ENCODE data around the gene FNIP2.
"Not testable (repeated sequence)": the region's sequence is repeated elsewhere in the genome, so short reads cannot be mapped to it uniquely, and the experiment has no call there.

Gene FNIP2

DNA sequence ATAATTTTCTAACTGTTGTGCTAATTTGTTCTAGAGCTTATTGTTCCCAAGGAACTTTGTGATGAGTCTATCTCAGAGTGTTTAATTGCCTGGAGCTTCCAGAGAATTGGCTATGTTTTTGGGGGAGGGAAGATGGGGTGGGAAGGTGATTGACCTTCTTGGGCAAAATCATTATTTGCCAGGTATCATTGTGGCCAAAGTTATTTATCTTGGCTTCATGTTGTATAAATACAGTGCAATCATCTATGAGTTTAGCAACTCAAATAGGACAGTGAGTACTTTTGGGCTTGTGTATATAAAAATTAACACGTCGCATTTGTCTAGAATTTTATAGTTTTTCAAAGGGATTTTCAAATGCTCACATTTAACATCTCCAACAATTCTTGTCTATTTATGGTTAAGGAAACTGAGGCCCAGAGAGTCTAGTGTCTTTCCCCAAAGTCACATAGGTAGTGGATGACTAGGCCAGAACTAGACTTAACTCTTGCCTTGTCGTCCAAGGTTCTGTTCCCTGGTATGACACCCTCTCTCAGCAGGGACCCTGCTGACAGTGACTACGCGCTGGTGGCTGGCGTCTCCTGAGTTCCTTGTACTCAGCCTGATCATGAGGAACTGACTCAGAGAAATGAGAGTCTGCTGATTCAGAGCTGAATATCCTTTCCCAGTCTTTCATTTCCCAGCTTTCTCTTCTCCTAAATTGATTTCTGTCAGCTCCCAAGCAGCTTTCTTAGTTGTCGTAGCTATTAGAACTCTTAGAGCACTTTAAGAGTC is 27.7 kb downstream of the FNIP2 start:
- no peak for DNase-seq

DNA sequence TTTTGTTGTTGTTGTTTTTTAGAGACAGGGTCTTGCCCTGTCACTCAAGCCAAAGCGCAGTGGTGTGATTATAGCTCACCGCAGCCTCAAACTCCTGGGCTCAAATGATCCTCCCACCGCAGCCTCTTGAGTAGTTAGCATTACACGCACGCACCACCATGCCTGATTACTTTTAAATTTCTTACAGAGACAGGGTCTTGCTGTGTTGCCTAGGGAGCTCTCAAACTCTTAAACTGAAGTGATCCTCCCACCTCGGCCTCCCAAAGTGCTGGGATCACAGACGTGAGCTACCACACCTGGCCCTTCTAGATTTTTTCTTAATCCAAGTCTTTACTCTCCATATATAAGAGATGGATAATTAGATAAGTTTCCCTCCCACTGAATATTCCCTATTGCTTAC is 29.2 kb downstream of the FNIP2 start:
- DNase-seq = no peak

DNA sequence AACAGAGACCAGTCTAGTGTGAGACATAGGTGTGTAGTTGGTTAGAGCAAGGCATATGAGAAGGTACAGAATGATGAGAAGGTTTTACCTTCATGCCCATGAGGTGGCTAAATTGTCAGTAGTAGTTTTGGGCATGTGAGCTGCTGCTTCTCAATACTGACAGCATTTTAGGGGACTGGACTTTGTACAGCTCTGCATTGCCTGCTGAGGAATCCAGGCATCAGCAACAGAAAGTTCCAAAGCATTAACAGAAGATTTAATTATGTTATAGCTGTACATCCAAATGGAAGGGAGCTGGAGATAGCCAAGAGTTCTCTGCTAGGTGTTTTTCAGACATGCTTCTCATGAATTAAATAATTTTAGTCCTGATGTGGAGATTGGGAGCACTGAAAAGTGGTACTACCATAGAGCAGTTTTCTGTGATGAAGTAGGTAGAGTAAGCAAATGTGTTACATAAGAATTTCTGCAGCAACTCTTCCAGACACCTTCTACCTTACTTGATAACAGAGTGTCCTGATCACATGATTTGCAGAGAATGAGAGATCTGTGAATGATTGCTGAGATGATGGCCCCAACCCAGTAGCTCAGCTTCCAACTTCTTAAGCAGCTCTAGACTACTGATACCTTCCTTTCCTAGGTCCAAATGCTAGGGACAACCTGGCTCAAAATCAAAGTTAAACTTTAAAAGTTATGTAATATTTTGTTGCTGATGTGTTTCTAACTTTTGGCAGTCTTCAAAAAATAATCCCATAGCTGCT is 30.4 kb downstream of the FNIP2 start:
- no peak for DNase-seq

DNA sequence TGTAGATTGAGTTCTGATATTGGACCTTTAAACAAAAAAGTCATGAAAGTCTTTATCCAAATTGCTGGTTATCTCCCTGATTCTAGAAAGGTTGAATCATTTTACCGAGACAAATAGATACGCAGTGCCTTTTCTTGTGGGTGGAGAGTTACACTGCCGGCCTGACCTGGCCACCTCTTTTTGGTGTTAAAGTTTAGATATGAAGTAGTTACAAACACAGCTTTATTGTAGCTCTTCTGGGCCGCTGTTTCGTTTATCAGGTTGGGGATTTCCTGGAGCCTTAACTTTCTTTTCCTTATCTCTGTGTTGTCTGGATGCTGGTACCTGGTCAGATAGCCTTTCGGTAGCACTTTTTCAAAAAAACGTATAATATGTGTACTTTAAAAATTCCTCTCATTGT is 31.0 kb downstream of the FNIP2 start:
- no peak for DNase-seq

DNA sequence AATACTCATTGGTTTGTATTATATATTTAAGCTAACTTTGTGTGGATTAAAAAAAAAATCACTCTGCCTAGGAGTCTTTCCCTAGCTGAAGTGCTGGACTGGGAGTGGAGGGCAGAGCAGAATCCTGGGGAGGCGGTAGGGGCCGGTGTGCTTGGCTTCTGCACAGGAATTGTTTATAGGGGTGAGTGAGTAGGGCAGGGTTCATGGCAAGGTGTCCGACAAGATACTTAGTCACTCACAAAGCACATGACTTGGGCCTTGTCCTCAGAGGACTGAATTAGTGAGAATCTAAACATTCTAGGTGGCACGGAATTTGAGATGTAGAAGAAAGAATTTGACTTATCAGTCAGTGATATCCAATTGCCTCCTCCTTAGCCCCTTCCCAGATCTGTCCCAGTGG is 32.2 kb downstream of the FNIP2 start:
- no peak for DNase-seq

DNA sequence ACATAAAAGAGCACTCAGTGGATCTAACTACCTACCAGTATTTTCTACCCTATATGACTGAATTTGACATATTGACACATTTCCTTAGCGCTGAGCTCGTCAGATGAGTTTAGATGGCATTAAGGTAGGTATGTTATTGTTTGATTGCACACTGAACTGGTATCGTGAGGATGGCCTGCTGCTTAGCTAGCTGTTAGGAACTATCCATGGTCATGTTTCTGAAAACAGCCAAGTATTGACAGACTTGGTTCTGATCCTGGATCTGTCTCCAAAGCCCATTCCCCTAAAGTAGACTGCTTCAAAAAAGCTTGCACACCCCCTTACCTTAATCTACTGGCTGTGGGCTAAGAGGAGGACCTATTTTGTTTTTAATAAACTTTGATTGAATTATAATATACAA is 32.9 kb downstream of the FNIP2 start:
- DNase-seq = no peak

DNA sequence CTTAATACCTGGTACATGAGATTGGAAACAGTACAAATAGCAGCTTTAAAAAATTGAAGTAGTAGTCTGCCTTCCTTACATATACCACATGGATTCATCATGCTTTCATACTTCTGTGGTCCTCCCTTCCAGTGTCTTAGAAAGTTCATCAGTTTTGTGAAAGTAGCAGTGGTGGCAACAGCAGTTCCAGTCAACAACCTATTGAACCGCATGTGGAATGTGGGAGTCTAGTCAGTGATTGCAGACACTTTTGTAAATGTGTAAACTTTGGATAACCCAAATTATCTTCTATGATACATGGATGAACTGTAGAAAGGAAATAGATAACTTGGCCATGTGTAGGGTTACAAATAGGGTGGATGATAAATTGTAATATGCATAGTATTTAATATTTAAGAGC is 34.1 kb downstream of the FNIP2 start:
- DNase-seq = no peak

DNA sequence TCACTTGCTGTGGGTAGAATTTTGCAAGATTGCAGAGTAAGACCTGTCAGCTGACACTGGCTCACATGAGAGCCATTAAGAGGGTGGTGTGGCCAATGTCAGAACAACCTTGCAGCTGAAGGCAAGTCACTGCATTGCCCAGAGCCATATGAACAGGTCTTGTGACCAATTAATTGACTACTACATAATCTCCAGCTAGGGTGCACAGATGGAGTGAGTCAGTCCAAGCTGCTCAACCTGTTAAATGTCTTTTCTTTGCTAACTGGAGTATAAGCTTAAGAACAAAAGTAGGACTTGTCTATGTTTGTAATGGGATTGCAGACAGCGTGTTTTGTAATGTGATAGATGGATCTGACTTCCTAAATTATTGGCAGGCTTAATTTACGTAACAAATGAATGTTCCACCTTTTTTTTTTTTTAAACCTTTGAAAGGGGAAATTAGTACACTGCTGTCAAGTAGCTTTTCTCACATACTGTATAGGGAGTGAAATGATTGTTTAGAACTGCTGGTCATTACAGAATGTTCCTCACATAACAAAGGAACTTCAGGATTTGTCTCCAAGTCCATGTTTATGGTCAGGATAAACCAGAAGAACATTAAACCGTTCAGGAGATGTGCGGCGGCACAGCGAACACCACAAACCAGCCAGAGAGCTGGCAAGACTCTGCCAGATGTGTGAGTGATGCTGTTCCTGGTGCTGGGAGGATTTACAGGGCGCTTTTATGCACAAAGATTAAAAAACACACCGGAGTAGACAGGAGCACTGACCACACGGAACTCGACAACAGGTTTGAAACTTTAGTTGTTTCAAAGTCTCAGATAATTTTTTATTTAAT is 37.0 kb downstream of the FNIP2 start:
- DNase-seq = no peak

DNA sequence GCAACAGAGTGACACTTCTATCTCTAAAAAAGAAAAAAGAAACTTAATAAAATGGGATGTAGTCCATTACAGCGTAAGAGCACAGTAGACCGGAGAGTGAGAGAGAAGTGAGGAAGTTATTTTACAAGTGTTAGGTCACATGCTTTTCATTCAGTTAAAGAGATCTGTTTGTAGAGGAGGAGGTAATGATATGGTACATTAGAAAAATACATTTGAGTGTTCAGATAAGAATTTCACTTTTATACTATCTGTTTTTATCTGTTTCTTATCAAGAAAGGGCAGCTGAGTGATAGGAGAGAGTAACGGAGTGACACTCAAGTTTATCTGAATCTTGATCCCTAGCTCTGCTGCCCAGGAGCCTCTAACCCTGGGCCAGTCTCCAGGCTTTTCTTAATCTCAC is 38.9 kb downstream of the FNIP2 start:
- no peak for DNase-seq

DNA sequence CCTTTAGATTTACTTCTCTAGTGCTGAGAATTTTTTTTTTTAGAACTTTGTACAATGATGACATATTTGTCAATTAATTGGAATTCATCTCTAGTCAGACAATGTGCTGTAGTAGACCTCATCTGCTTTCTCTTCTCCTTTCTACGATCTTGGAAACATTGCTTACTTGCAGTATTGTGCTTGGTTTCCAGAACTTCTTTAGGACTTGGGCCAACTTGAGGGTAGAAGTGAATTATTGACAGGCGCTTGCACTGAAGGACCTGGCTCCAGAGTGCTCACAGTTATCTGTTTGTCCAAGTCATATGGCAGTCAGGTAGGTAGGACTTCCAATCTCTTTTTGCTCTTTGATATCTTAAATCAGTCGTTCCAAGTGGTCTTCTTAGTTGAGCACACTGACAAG is 39.6 kb downstream of the FNIP2 start:
- DNase-seq = no peak

DNA sequence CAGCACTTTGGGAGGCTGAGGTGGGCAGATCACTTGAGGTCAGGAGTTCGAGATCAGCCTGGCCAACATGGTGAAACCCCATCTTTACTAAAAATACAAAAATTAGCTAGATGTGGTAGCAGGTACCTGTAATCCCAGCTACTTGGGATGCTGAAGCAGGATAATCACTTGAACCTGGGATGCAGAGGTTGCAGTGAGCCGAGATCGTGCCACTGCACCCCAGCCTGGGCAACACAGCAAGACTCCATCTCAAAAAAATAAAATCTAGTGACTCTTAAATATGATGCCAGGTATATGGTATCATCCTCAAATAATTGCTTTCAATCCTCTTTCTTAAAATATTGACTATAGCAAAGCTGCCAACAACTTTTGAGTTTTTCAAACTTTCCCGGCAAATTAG is 40.4 kb downstream of the FNIP2 start:
- not testable (repeated sequence) for DNase-seq

DNA sequence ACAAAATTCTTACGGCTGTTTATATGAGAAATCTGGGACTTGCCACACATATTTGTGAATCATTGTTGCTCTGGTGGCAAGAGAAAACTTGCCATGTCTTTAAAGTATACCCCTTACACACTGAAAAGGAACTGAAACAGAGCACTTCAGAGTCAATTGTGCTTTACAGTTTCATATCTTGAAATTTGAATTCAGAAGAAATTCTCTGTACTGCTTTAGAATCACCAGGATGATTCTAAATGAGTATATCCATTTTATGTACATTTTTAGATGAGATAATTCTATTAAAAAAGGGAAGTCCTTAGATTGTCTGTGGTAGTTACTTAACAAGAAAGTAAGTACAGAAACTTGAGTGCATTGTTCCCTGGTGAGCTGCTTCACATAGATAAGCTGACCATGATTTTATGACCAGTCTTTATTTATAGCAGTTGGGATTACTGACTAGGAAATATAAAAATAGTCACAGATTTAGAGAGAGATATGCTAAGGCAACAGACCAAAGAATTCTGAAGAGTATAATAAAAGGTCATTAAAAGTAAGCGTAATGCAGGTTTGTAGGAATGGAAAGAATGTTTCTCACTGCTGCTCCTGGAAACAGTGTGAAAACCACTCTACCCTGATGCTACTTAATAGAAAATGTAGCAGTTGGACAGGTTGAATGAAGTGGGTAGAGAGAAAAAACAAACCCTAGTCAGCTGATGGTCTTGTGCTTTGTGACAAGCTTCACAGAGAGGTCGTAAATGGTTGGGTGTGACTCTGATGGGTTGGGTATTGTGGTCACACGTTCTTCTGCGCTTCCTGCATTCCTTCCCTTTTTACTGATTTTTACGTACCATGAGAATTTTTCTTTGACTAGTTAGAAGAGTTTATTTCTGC is 41.0 kb downstream of the FNIP2 start:
- no peak for DNase-seq

DNA sequence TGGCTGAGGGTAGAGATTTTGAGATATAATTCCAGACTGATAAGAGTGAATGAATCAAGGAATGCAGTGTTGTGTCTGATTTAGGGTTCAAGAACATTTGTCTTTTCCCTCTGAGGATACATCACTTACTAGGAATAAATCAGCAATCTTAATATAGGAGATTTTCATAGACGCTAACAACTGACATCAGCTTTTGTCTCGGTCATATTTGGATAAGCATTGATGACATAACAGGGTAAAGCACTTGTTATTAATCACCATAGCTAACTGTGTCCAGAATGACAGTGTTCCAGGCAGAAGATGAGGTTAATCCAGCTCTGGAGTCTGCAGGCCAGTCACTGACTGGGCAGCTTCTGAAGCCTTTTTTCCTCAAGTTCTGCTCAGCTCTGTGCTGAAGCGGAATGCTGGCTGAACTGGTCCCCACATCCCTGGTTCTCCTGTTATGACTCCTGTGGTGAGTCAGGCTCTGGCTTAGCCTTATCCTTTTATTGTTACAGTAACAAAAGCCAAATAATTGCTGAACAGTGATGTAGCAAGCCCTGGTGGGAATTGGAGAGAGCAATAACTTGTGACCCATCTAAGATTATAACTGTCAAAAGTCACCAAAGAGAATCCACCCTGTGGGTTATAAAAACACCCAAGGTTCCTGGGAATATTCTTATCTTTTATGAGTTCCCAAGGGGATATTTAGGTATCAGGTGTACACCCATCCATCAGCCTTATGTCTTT is 41.8 kb downstream of the FNIP2 start:
- DNase-seq = no peak

DNA sequence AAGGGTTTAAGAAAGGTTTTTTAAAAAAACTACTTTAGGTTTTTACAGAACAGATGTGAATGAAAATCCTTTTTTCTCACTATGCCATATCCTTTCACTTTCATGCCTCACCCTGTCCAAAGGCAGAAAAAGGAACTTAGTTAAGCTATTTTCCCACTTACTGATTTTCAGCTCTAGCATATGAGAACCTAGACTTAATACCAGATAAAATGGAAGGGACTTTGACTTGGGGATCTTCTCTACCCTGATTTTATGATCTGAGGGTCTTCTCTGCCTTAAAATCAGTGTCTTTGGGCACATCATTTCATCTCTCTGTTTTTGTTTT is 42.4 kb downstream of the FNIP2 start:
- no peak for DNase-seq

DNA sequence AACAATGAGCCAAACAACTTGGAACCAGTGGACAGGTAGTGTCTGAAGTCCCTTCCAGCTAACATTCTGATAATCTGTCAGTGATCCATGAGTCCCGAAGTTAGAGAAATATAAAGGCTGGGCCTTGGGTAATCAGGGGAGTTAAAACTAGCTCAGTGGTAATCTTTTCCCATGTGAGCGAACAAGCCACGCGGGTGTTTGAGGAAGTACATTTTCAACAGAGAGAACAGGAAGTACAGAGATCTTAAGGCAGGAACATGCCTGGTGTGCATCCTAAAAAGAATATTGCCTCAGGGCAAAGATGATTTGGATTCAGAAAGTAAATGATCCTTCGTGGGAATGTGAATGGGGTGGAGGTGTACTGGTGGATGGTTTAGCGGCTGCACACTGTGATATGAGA is 42.9 kb downstream of the FNIP2 start:
- DNase-seq = no peak

DNA sequence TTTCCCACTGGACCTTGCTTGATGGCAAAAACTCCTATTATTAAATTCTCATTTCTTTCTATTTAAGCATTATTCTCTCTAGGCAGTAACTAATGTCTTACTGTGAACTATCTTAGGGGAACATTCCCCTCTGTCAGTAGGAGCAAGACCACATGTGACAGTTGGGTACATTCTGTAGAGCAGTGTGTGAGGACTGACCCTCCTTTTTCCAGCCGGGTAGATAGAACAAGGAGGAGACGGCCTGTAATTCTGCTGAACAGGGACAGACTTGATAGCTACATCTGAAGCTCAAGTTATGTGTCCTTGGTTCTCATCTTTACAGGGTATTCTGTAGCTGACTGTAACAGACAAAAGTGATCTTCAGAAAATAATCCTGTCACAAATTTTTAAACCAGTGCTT is 43.3 kb downstream of the FNIP2 start:
- DNase-seq = no peak

DNA sequence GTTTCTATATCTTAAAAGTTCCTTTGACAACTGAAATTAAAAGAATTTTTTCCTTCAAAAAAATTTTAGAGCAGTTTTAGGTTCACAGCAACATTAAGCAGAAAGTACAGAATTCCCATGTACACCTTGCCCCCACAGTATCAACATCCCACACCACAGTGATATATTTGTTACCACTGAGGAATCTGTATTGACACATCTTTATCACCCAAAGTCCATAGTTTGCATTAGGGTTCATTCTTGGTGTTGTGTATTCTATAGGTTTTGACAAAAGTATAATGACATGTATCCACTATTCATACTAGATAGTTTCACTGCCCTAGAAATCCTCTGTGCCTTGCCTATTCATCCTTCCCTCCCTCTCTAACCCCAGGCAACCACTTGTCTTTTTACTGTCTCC is 43.7 kb downstream of the FNIP2 start:
- no peak for DNase-seq

DNA sequence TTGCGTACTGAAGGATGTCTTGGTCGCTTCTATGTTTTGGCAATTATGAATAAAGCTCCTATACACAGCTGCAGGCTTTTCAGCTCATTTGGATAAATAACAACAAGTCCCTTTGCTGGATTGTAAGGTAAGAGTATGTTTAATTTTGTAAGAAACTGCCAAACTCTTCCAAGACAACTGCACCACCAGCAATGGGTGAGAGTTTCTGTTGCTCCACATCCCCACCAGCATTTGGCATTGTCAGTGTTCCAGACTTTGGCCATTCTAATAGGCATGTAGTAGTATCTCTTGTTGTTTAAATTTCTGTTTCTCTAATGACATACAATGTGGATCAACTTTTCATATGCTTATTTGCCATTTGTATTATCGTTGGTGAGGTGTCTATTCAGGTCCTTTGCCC is 44.3 kb downstream of the FNIP2 start:
- no peak for DNase-seq

DNA sequence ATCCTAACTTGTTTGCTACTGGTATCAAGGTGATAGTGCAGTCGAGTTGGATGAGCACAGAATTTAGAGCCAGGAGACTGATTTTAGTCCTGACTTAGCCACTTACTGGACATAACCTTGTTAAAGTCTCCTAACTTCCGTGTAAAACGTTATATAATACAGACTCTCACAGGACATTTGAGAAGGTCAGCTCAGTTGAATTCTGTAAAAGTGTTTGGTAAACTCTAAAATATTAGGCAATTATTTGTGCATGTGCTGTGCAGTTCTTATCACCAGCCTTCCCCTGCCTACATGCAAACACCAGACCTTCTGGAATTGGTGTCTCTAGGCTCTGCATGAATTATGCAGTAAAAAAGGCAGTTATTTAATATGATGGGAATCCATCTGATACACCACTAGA is 45.4 kb downstream of the FNIP2 start:
- DNase-seq = no peak

DNA sequence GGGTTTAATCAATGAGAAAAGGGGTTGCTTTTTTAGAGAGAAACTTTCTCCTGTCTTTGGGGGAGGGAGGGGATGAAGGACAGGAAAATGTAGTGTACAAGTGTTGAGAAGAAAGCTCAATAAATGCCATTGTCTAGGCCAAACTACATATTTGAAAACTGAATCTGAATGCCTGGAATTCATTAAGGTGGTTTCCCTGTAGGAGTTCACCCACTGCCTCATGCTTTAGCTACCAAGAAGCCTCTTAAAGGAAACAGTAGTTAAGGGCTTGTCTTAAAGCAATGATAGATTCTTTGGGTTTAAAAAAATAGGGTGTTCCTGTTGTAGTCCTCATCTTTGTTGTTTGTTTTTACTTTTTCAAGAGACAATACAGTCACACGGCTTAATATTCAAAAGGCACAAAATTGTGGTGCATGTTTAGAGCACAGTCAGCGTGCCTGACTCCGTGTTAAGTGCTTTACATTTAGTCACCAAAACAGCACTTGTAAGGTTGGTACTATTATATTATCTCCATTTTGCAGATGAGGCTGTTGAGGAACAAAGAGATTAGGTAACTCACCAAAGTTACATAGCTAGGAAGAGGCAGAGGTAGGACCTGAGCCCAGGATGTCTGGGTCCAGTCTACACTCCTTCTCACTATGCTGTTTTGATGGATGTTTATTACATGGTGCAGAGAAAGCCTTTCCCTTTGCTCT is 46.0 kb downstream of the FNIP2 start:
- no peak for DNase-seq

DNA sequence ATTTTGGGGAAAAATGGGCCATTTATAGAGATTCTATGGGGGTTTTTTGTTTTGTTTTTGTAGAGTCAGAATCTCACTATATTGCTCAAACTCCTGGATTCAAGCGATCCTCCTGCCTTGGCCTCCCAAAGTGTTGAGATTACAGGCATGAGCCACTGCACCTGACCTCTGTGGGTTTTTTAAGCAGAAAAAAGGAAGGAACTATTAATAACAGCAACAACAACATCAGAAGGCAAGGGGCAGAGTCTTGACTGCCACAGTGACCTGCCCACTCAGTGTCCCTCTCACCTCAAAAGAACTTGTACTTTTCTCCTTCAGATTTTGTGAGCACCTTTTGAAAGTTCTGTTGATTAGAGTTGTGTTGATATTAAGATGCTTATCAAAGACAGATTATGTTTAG is 48.1 kb downstream of the FNIP2 start:
- no peak for DNase-seq
